Measurements from ENCODE around the gene CDH15. TPM values are rescaled to one million over a fixed set of nuclear protein-coding genes. Genes with fewer than 3 reads are reported as not detected.

Gene CDH15
- total RNA-seq, 1 donor from 2014 or later: under 0.01 TPM

DNA sequence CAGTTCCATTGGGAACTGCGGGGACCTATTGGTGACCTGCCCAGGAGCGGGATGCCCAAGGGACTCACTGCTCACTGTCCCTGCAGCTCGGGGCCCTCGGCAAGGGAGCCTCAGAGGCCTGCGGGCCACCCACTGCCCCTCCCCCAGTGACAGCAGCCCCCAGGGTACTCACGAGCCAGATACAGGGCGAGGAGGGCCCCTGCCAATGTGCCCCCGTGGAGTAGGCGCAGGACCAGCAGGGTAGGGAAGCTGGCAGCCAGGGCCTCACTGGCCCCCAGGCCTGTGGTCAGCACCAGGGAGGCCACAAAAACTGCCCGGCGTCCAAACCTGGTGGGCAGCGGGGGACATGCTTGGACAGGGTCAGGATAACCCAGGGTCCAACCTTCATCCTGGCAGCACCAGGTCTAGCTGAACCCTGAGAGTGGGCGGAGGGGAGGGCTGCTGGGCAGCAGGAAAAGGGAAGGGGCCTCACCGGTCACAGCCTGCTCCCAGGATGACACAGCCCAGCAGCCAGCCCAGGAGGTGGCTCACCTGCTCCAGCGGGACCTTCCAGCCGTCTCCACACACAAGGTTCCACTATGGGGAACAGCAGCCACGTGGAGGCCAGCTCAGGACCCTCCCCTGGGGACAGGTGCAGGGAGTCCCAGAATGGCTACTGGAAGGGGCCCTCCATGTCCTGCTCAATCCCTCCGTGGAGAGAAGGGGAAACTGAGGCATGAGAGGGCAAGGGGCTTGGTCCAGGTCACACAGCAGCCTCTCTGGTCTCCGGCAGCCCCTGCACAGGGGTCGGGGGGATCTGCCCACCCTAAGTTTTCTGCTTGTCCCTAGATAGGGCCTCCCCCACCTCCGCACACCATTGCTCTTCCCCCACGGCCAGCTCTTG is 27.9 kb downstream of the CDH15 start:
- no peaks in the 10 kb centered on the region for H3K36me3 ChIP-seq (ENCODE audit: control insufficient read depth, insufficient read depth, low read length)
- peaks cover 21% of the 10 kb centered on the region for H3K27me3 ChIP-seq (ENCODE audit: control insufficient read depth, insufficient read depth, low read length)
- TF ChIP-seq, protein P1, sequence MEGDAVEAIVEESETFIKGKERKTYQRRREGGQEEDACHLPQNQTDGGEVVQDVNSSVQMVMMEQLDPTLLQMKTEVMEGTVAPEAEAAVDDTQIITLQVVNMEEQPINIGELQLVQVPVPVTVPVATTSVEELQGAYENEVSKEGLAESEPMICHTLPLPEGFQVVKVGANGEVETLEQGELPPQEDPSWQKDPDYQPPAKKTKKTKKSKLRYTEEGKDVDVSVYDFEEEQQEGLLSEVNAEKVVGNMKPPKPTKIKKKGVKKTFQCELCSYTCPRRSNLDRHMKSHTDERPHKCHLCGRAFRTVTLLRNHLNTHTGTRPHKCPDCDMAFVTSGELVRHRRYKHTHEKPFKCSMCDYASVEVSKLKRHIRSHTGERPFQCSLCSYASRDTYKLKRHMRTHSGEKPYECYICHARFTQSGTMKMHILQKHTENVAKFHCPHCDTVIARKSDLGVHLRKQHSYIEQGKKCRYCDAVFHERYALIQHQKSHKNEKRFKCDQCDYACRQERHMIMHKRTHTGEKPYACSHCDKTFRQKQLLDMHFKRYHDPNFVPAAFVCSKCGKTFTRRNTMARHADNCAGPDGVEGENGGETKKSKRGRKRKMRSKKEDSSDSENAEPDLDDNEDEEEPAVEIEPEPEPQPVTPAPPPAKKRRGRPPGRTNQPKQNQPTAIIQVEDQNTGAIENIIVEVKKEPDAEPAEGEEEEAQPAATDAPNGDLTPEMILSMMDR (IDR thresholded peaks at IDR 0.05; ENCODE audit: insufficient read depth, low read length, severe bottlenecking): no peak
- FAIRE-seq (no peak), DNase-seq (ENCODE audit: low read depth) (no peak)
- no peak overlapping the region for H3K4me3 ChIP-seq (ENCODE audit: low read depth, low read length)

DNA sequence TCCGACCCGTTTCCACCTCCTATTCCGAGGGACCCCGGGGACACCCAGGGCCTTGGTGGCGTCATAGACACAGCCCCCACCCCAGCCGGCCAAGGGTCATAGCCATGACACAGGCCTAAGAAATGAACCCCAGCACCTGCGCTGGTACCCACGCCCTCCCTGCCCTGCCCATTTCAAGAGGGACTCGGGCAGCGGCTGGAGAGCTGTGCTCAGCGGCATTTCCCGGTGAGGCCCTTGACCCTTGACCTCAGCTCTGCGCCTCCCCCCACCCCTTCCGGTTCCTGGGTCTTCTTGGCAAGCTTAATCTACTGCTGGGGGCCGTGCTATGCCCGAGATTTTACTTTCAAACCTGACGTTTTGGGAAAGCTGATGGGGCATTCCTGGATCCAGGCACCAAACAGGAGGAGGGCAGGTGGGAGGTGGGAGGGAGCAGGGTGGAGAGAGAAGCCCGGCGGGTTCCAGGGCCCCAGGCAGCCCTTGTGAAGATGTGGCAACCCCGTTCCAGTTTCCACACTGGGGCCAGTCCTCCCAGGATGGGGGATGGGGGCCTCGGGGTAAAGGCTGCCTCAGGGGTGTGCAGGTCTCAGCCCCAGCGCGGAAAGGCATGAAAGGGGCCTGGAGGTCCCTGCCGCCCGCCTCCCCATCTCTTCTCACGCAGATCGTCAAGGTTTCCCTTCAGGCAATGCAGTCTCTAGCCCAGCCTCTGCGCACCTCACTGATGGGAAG is 28.7 kb downstream of the CDH15 start, which contains the start of gene SLC22A31:
SLC22A31 (minus strand) TSS at position 414 of the 726 bp plus-strand sequence; CDS start at position 378, 36 bp downstream.
- TF ChIP-seq, protein P1 (IDR thresholded peaks at IDR 0.05; ENCODE audit: insufficient read depth, low read length, severe bottlenecking): no peak
- DNase-seq (ENCODE audit: low read depth): no peak
- H3K27me3 ChIP-seq (ENCODE audit: control insufficient read depth, insufficient read depth, low read length): peaks cover 21% of the 10 kb centered on the region
- peak within 1 kb of the TSS; percentile 12 for H3K4me3 ChIP-seq (ENCODE audit: low read depth, low read length)
- no peaks in the 10 kb centered on the region for H3K36me3 ChIP-seq (ENCODE audit: control insufficient read depth, insufficient read depth, low read length)
- FAIRE-seq: no peak

DNA sequence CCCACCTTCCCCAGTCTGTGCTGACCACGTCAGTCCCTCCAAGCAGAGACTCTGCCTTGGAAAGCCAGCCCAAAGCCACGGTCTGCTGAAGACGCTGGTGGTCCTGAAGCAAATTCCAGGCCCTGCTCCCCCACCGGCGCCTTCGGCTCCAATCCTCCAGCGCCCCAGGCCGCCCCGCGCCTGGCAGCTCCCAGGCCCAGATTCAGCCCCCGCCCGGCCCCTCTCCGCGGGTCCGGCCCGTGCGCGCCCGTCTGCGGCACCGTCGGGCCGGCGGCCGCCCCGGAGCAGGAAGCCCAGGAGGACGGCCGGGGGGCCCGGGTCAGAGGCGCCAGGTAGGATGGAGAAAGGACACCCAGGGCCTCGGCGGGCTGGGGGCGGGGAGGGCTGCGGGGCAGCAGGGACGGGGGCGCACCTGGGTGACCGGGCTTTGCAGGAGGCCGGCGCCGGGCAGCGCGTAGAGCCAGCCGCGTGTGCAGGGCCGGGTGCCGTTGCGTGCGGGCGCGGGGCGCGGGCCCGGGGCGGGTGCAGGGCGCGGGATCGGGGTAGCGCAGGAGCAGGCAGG is 29.4 kb downstream of the CDH15 start:
- H3K27me3 ChIP-seq (ENCODE audit: control insufficient read depth, insufficient read depth, low read length): peaks cover 21% of the 10 kb centered on the region
- no peak for DNase-seq (ENCODE audit: low read depth)
- no peak for FAIRE-seq
- no peak overlapping the region for H3K4me3 ChIP-seq (ENCODE audit: low read depth, low read length)
- H3K36me3 ChIP-seq (ENCODE audit: control insufficient read depth, insufficient read depth, low read length): no peaks in the 10 kb centered on the region
- TF ChIP-seq, protein P1 (IDR thresholded peaks at IDR 0.05; ENCODE audit: insufficient read depth, low read length, severe bottlenecking): no peak

DNA sequence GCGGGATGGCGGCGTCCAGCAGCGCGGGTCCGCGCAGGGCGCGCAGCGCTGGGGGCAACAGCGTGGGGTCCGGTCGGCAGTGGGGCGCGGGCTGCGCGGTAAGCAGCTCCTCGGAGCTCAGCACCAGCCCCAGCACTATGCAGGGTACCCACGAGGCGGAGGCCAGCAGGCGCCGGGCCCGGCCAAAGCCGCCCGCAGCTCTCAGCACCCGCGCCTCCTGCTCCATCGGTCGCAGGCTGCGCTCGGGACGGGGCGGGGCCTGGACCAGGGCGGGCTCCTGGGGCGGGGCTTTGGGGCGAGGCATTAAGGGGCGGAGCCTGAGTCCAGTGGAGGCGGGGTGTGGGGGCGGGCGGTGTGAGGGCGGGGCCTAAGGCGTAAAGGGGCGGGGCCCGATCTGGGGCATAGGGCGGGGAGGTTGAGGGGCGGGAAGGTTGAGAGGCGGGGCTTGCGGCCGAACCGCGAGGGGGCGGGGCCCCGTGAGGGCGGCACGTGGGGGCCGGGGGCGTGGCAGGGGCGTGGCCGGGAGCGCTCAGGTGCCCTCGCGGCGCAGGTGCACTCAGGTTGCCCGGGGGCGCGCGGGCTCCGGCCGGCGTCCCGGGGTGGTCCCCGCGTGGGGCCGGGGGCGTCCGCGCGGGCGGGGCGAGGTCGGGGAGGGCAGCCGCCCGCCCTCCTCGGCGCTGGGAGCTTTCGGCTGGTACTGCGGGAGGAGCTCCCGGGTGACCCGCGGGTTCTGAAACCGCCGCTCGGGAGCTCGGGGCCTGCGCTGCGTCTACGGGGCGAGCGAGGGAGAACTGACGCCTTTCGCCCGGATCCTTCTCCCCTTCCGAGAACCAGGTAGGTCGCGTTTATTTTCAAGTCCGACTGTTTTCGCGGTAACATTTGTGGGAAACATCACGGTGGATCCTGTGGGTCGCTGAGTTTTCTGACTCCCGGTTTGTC is 30.2 kb downstream of the CDH15 start:
- peaks cover 21% of the 10 kb centered on the region for H3K27me3 ChIP-seq (ENCODE audit: control insufficient read depth, insufficient read depth, low read length)
- TF ChIP-seq, protein P1 (IDR thresholded peaks at IDR 0.05; ENCODE audit: insufficient read depth, low read length, severe bottlenecking): no peak
- DNase-seq (ENCODE audit: low read depth): peak; percentile 26
- FAIRE-seq: no peak
- peak overlapping the region; percentile 18 for H3K4me3 ChIP-seq (ENCODE audit: low read depth, low read length)
- H3K36me3 ChIP-seq (ENCODE audit: control insufficient read depth, insufficient read depth, low read length): no peaks in the 10 kb centered on the region

Measured in bronchial epithelial cell (primary cell).